Endothelial cell of umbilical vein (primary cell): ENCODE data around the gene POM121C. TPM values are rescaled to one million over a fixed set of nuclear protein-coding genes. Genes with fewer than 3 reads are reported as not detected.
"Not testable (repeated sequence)": the region's sequence is repeated elsewhere in the genome, so short reads cannot be mapped to it uniquely, and the experiment has no call there.

Source experiments
- BruUV-seq: library from RNA; stranded (reverse); fragments of 400-500 nt; replicated peaks from 2 replicates; lab custom pipeline; 2021; lab: Mats Ljungman, UMichigan
- CTCF ChIA-PET: fragments of 300-600, 350-600 bp; sonication (Branson Sonifier 250); formaldehyde crosslinking; loops from one replicate; lab custom pipeline; 2021; ENCODE audit warnings: antibody characterized with exemption, inconsistent platforms; lab: Charles Lee
- POLR2A ChIA-PET: fragments of 300-600, 350-600 bp; sonication (Branson Sonifier 250); formaldehyde crosslinking; loops from one replicate; lab custom pipeline; 2021; ENCODE audit warnings: antibody characterized with exemption, inconsistent platforms; lab: Charles Lee
- DNase-seq: peaks from one replicate; pipeline ENCODE4 v3.0.0-alpha.2; 2011; ENCODE audit warnings: low read depth, low spot score
- FAIRE-seq: peaks from 2 replicates; lab custom pipeline; 2011; peaks lifted over from hg19 to GRCh38; lab: Jason Lieb, UNC
- H2AFZ ChIP-seq: 2 replicates; pipeline ENCODE4 v1.6.0; 2012; ENCODE audit warnings: low read depth, low read length, control low read depth, inconsistent platforms
- H3K27ac ChIP-seq: 2 replicates; pipeline ENCODE4 v1.5.1; 2011; ENCODE audit warnings: low read depth, mild to moderate bottlenecking, control low read depth, low read length, moderate library complexity; ENCODE audit not compliant: insufficient read depth
- H3K27me3 ChIP-seq, 2 experiments: 2 replicates each; pipeline versions ENCODE4 v1.6.0 to v1.6.1; 2011; ENCODE audit warnings: low read length in 2 of 2, mixed read lengths in 1 of 2; ENCODE audit not compliant: control insufficient read depth in 2 of 2, insufficient read depth in 2 of 2
- H3K36me3 ChIP-seq, 2 experiments: 2 replicates in 1 of 2; 3 replicates in 1 of 2; pipeline ENCODE4 v1.5.1; 2011; ENCODE audit warnings: low read length in 2 of 2, mild to moderate bottlenecking in 1 of 2, moderate library complexity in 1 of 2; ENCODE audit not compliant: control insufficient read depth in 2 of 2, insufficient read depth in 2 of 2; ENCODE audit errors: extremely low read depth in 1 of 2
- H3K4me1 ChIP-seq: 3 replicates; pipeline ENCODE4 v1.5.1; 2011; ENCODE audit warnings: mild to moderate bottlenecking, low read length; ENCODE audit not compliant: control insufficient read depth, insufficient read depth; ENCODE audit errors: extremely low read depth
- H3K4me2 ChIP-seq: 2 replicates; pipeline ENCODE4 v1.6.1; 2011; ENCODE audit warnings: low read length, control low read depth, mixed read lengths; ENCODE audit not compliant: insufficient read depth
- H3K4me3 ChIP-seq, 3 experiments: fragments of 200-600 bp in 1 of 3; sonication (generic), shearing (Covaris generic) in 1 of 3; replicated peaks in 1 of 3; 2 replicates each; pipeline ENCODE4 v1.5.1; 2011 to 2016; ENCODE audit warnings: control low read depth in 3 of 3, low read length in 3 of 3, mild to moderate bottlenecking in 2 of 3, inconsistent platforms in 1 of 3, low read depth in 1 of 3, moderate library complexity in 1 of 3; ENCODE audit not compliant: insufficient read depth in 1 of 3
- H3K79me2 ChIP-seq: 2 replicates; pipeline ENCODE4 v1.6.0; 2012; ENCODE audit warnings: low read length, inconsistent platforms; ENCODE audit not compliant: control insufficient read depth, insufficient read depth
- H3K9ac ChIP-seq: replicated peaks from 2 replicates; pipeline ENCODE3; 2011; ENCODE audit warnings: low read length, control low read depth; ENCODE audit not compliant: insufficient read depth; ENCODE audit errors: extremely low read depth
- H3K9me1 ChIP-seq: replicated peaks from 3 replicates; pipeline ENCODE4 v1.6.0; 2011; ENCODE audit warnings: mild to moderate bottlenecking, low read length; ENCODE audit not compliant: control insufficient read depth, insufficient read depth; ENCODE audit errors: extremely low read depth
- H3K9me3 ChIP-seq: replicated peaks from 2 replicates; pipeline ENCODE4 v1.5.1; 2012; ENCODE audit warnings: low read length, inconsistent platforms; ENCODE audit not compliant: control insufficient read depth, insufficient read depth
- H4K20me1 ChIP-seq: replicated peaks from 2 replicates; pipeline ENCODE3; 2011; ENCODE audit warnings: mild to moderate bottlenecking, low read length; ENCODE audit not compliant: control insufficient read depth, insufficient read depth; ENCODE audit errors: extremely low read depth
- dilution Hi-C: fragments of 300-500 bp; cut with MboI; formaldehyde crosslinking; loops from one replicate; pipeline ENCODE4 v1.15.0; 2019; ENCODE audit warnings: low sequenced_read_pairs; ENCODE audit not compliant: extremely low pct_ligation_motif_present
- intact Hi-C: fragments of 100-400 bp; cut with micrococcal nuclease; formaldehyde crosslinking; loops from one replicate; pipeline ENCODE4 v1.10.0; 2022
- polyA plus RNA-seq, 4 experiments: library from polyadenylated mRNA; depleted of rRNA in 3 of 4; stranded (reverse) in 3 of 4; unstranded in 1 of 4; fragments of >200 nt; gene quantifications; 2 replicates each; pipeline versions ENCODE4 v1.2.1 to v1.2.3, GENCODE V29; 2011 to 2012; ENCODE audit warnings: missing spikeins in 1 of 4
- total RNA-seq: library from RNA; stranded (reverse); gene quantifications from 2 replicates; pipeline ENCODE4 v1.2.3, GENCODE V29; 2021

The POM121C gene
- total and polyA plus RNA-seq, 2 donors (not counting 3 experiments of a cell fraction or from before 2014, with no cell fraction given): 15.4 to 45.6 TPM

DNA sequence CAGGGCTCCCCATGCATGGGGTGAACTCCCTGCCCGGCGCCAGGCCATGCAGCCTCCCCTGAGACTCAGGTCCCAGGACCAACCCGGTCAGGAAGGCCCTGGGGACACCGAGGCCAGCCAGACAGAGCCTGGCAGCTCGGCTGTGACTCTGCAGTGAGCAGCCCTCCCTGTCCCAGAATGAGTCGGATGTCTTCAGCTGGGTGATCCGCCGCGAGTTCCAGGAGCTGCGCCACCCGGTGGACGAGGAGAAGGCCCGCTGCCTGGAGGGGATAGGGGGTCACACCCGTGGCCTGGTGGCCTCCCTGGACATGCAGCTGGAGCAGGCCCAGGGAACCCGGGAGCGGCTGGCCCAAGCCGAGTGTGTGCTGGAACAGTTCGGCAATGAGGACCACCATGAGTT, 81.4 kb downstream of the POM121C start:
- H3K27ac ChIP-seq, POLR2A ChIA-PET, H2AFZ ChIP-seq, H3K4me2 ChIP-seq, H3K36me3 ChIP-seq, BruUV-seq, H3K79me2 ChIP-seq, H3K9me3 ChIP-seq, H3K9ac ChIP-seq, H3K4me3 ChIP-seq, DNase-seq, CTCF ChIA-PET, H3K9me1 ChIP-seq, dilution Hi-C loops, H3K27me3 ChIP-seq, intact Hi-C loops, FAIRE-seq, H3K4me1 ChIP-seq, H4K20me1 ChIP-seq: not testable (repeated sequence)

DNA sequence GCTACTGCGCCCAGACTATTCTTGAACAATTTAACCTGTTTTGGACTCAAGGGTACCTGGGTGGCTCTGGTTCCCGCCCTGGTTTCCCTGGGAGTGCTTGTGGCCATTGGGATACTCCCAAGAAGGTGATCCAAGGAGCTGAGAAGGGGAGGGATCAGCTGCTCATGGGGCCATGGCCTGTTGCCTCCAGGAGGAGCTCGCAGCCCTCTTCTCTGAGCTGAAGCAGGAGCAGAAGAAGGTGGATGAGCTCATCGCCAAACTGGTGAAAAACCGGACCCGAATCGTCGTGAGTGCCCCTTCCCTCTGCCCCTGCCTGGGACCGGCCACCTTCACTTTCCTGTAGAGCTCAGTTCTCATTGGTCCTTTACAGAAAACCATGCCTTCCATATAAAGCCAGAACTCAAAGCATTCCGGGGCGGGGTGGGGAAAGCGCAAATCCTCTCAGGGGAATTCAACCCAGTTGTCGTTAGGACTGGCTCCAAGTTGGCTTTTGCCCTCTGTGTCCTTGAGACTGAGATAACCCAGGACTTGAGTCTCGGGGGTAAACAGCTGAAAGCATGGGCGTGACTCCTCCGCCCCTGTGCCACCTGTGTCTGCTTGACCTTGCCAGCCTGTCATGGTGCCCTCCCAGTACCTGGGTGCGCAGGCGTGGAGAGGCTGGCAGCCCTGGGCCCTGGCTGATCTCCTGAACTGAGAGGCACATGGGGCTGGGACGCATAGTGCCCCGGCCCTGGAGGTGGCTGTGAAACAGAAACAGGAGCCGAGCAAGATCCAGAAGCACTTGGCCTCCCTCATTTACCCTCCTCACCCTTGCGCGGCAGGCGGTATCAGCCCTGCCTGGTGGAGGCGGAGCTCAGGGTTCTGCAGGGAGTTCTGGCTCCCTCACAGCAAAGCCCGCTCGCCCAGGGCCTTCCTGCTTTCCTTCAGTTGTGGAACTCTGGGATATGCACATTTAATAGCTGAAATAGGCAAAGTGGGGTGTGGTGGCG, 82.3 kb downstream of the POM121C start:
- H2AFZ ChIP-seq, H3K9me1 ChIP-seq, intact Hi-C loops, dilution Hi-C loops, H3K9me3 ChIP-seq, H3K36me3 ChIP-seq, BruUV-seq, H3K4me1 ChIP-seq, POLR2A ChIA-PET, H3K9ac ChIP-seq, H4K20me1 ChIP-seq, H3K27me3 ChIP-seq, CTCF ChIA-PET, FAIRE-seq, H3K79me2 ChIP-seq, H3K4me3 ChIP-seq, H3K27ac ChIP-seq, H3K4me2 ChIP-seq, DNase-seq: not testable (repeated sequence)

DNA sequence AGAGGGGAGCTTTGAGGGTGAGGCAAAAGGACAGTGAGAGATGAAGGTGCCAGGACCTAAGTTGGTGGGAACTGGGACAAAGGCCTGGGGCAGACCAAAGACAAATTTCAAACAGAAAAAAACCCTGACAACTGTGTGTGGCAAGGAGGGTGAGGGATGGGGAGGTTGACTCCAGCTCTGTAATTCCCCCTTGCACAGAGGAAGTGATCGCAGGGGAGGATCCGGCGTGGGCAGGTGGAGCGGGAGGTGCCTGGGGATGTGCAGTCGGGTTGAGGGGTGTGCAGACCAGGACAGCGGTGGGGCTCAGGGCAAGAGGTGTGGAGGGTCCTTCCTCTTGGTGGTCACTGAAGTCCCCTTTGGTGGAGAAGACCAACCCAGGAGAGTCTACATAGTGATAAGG, 85.5 kb downstream of the POM121C start:
- DNase-seq, H4K20me1 ChIP-seq, H3K9me3 ChIP-seq, H2AFZ ChIP-seq, H3K79me2 ChIP-seq, H3K36me3 ChIP-seq, POLR2A ChIA-PET, CTCF ChIA-PET, H3K4me3 ChIP-seq, H3K9ac ChIP-seq, H3K27ac ChIP-seq, H3K4me2 ChIP-seq, H3K4me1 ChIP-seq, H3K9me1 ChIP-seq, intact Hi-C loops, BruUV-seq, H3K27me3 ChIP-seq, dilution Hi-C loops, FAIRE-seq: not testable (repeated sequence)
